22Rv1 (cell line): ENCODE measurements around the gene SLC39A11.
A peak's percentile ranks its signal among the peaks of the same experiment; 100 is the strongest.

Source experiments
- H3K27ac ChIP-seq: fragments of 450-650 bp; 2 replicates; pipeline ENCODE4 v1.5.1; 2017
- CTCF ChIP-seq: fragments of 450-650 bp; IDR thresholded peaks from 2 replicates; pipeline ENCODE4 v1.5.1; 2017; ENCODE audit warnings: mild to moderate bottlenecking
- ZFX ChIP-seq: fragments of 450-650 bp; IDR thresholded peaks from 2 replicates; pipeline ENCODE4 v1.6.1; 2017; ENCODE audit warnings: antibody characterized with exemption, borderline replicate concordance

The SLC39A11 gene

DNA sequence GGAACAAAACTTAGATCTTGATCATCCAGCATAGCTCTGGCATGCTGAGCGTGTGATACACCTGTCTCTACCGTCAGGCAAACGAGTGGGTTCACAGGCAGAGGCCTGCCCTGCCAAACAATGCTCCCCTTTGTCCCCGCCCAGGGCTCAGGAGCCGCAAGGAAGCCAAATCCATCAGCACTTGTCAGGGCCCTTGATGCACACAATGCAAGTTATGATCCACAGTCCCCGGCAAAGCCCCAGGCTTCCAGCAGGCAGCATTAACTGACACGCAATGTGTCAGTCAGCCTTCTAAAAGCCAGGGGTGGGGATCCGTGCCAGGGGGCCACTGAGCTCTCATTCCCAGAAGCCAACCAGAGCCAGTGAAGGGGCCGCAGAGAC is 460.9 kb downstream of the SLC39A11 start:
- H3K27ac ChIP-seq: peak overlapping the region; percentile 72
- TF ChIP-seq CTCF: no peak
- TF ChIP-seq ZFX: no peak

- no peak for TF ChIP-seq CTCF
- TF ChIP-seq ZFX: no peak
- no peak overlapping the region for H3K27ac ChIP-seq
Measured at GRCh38 chr17:72624652-72625051, 467.8 kb downstream of the SLC39A11 start.

GRCh38 chr17:72624226-72624625 is 468.3 kb downstream of the SLC39A11 start:
- no peak overlapping the region for H3K27ac ChIP-seq
- TF ChIP-seq CTCF (no peak), ZFX (no peak)

- TF ChIP-seq ZFX: no peak
- no peak overlapping the region for H3K27ac ChIP-seq
Measured at GRCh38 chr17:72622661-72623433, 469.6 kb downstream of the SLC39A11 start.

- H3K27ac ChIP-seq: peak overlapping the region; percentile 97
- no peak for TF ChIP-seq ZFX
- no peak for TF ChIP-seq CTCF
Measured at GRCh38 chr17:72619976-72620650, 472.4 kb downstream of the SLC39A11 start.

GRCh38 chr17:72618001-72618509 is 474.4 kb downstream of the SLC39A11 start:
- TF ChIP-seq ZFX (no peak), CTCF (peak; percentile 7; the same call in 1 of the 2 replicates)
- peak overlapping the region; percentile 97 for H3K27ac ChIP-seq

DNA sequence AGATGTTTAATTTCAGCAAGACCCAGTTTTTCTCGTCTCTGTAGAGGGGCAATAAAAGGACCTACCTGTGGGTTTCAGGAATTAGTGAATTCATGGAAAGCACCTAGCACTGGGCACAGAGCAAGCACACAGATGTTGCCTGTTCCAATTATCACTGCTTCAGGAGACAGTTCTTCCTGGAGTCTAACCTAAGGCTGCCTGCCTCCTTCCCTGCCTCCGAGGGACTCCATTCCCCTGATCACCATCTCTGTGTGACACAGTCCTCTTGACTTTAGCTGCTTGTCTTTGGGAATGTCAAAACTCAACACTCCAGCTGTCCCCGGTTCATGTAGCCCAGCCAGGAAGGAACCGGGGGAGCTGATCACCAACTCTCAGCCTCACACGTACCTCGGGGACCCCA is 474.9 kb downstream of the SLC39A11 start:
- peak overlapping the region; percentile 97 for H3K27ac ChIP-seq
- TF ChIP-seq CTCF (no peak), ZFX (no peak)
